ENCODE measurements around the gene AEBP2. TPM values are rescaled to one million over a fixed set of nuclear protein-coding genes. Genes with fewer than 3 reads are reported as not detected.

The AEBP2 gene
- total and polyA plus RNA-seq, 9 of the 15 experiments (the other 6 are each of a cell fraction or from before 2014, with no cell fraction given): 5.7 to 43.7 (median 10.3) TPM

GRCh38 chr12:19412844-19413243 lies 26.4 kb upstream of the AEBP2 start:
- Histone ChIP-seq H3K4me3 (no peak overlapping the region), H3K4me2 (ENCODE audit: insufficient read depth, low read length) (no peak overlapping the region), H3K9me1 (ENCODE audit: control insufficient read depth, insufficient read depth, low read length) (no peaks in the 10 kb centered on the region), H3K27me3 (ENCODE audit: control insufficient read depth in 2 of 2, insufficient read depth in 2 of 2, low read length in 2 of 2) (peaks cover 0 to 4% of the 10 kb centered on the region in 2 experiments; a peak in 2 of 5 replicates), H3K9ac (ENCODE audit: insufficient read depth in 1 of 2, low read depth in 2 of 2, low read length in 2 of 2) (no peak overlapping the region), H3K79me2 (ENCODE audit: control insufficient read depth, insufficient read depth, low read length) (no peaks in the 10 kb centered on the region), H3K4me1 (replicated peaks in 1 of 2; ENCODE audit: control insufficient read depth in 2 of 2, insufficient read depth in 2 of 2, low read length in 2 of 2) (peaks cover 0 to 6% of the 10 kb centered on the region in 2 experiments; a peak in 2 of 5 replicates), H3K27ac (ENCODE audit: extremely low read depth, low read depth, low read length) (no peak overlapping the region), H3K36me3 (ENCODE audit: control insufficient read depth, insufficient read depth, low read length) (no peaks in the 10 kb centered on the region), H4K20me1 (replicated peaks; ENCODE audit: control insufficient read depth, insufficient read depth, low read length) (no peaks in the 10 kb centered on the region), H2AFZ (ENCODE audit: low read depth, low read length) (no peak overlapping the region), H3K9me3 (replicated peaks; ENCODE audit: control insufficient read depth, insufficient read depth, low read depth, low read length) (no peaks in the 10 kb centered on the region)
- TF ChIP-seq HNRNPLL (IDR thresholded peaks at IDR 0.05; ENCODE audit: low read depth, low read length, poor library complexity, severe bottlenecking) (no peak), ZNF79 (CRISPR knock-in tag; IDR thresholded peaks at IDR 0.05; ENCODE audit: low read depth) (no peak), NR3C1 (CRISPR knock-in tag; IDR thresholded peaks at IDR 0.05) (no peak), HMGN3 (IDR thresholded peaks at IDR 0.05; ENCODE audit: borderline replicate concordance, extremely low read depth, insufficient read length, low read depth, low read length) (no peak), ASH1L (IDR thresholded peaks at IDR 0.05; ENCODE audit: borderline replicate concordance, low read depth, partially characterized antibody) (no peak), ZNF75A (CRISPR knock-in tag; IDR thresholded peaks at IDR 0.05) (no peak), ARNT (IDR thresholded peaks at IDR 0.05) (no peak), GTF2F1 (IDR thresholded peaks at IDR 0.05; ENCODE audit: low read depth, low read length) (no peak), ZBED1 (IDR thresholded peaks at IDR 0.05) (no peak), CTBP1 (IDR thresholded peaks at IDR 0.05; ENCODE audit: borderline replicate concordance) (no peak), POLR2A (conservative IDR thresholded peaks at IDR 0.05) (no peak), DMBX1 (CRISPR knock-in tag; IDR thresholded peaks at IDR 0.05; ENCODE audit: borderline replicate concordance) (no peak), CEBPG (CRISPR knock-in tag; IDR thresholded peaks at IDR 0.05) (no peak), CEBPG (tag; conservative IDR thresholded peaks at IDR 0.05 in 1 of 2, IDR thresholded peaks at IDR 0.05 in 1 of 2) (no peak), BCOR (IDR thresholded peaks at IDR 0.05) (no peak), XRCC3 (IDR thresholded peaks at IDR 0.05) (no peak)
- FAIRE-seq: no peak
- no peak for DNase-seq (ENCODE audit: extremely low read depth in 1 of 4, low spot score in 3 of 4)
- POLR2A ChIA-PET: no interaction called here
- 47% methylated on average over 23 of the region's 23 CpGs for WGBS (ENCODE audit: insufficient coverage, low coverage, missing lambda C conversion rate)
- no peak for ATAC-seq
- no TSS peak for BruUV-seq (replicated peaks)
- CTCF ChIA-PET (ENCODE audit: low intra/inter-chr PET ratio): no interaction called here
- in situ Hi-C loops (cut with MboI) (no loop called here), intact Hi-C loops (cut with micrococcal nuclease) (no loop called here)

All from K562 (cell line).